ENCODE data around the gene PTGES.

The PTGES gene

GRCh38 chr9:129783516-129784361 is 30.9 kb upstream of the PTGES start:
- H2BK12ac ChIP-seq (ENCODE audit: low read length in 2 of 2), result peak overlapping the region in 1 of 2 experiments; percentile 75
- peaks cover 2% of the 10 kb centered on the region for H3K4me1 ChIP-seq (ENCODE audit: control insufficient read depth, insufficient read depth, low read depth, low read length)
- no peak overlapping the region for H4K8ac ChIP-seq (ENCODE audit: low read length)
- H2BK120ac ChIP-seq (ENCODE audit: low read depth, low read length), result peak overlapping the region; percentile 15
- H3K4me3 ChIP-seq (ENCODE audit: insufficient read depth in 1 of 2, low read depth in 1 of 2, low read length in 2 of 2), result no peak overlapping the region
- no peak overlapping the region for H2AFZ ChIP-seq (ENCODE audit: low read depth, low read length)
- no peak overlapping the region for H3K14ac ChIP-seq (ENCODE audit: low read length in 2 of 2)
- peaks cover 5 to 24% of the 10 kb centered on the region in 2 experiments for H3K27me3 ChIP-seq (ENCODE audit: control insufficient read depth in 1 of 2, insufficient read depth in 1 of 2, low read length in 2 of 2)
- H2BK5ac ChIP-seq (ENCODE audit: low read depth, low read length, poor library complexity, severe bottlenecking), result no peak overlapping the region
- DNase-seq, result peak; percentile 77
- no peak overlapping the region for H4K91ac ChIP-seq (ENCODE audit: low read length)
- H3K27ac ChIP-seq (ENCODE audit: low read length, poor library complexity, severe bottlenecking), result no peak overlapping the region
- H3K36me3 ChIP-seq (ENCODE audit: control insufficient read depth in 1 of 2, insufficient read depth in 2 of 2, low read depth in 1 of 2, low read length in 2 of 2), result no peaks in the 10 kb centered on the region
- H3K9ac ChIP-seq (ENCODE audit: low read length), result peak overlapping the region; percentile 36
- no peaks in the 10 kb centered on the region for H3K79me1 ChIP-seq (replicated peaks; ENCODE audit: low read length, poor library complexity, severe bottlenecking)
- no peak overlapping the region for H2AK5ac ChIP-seq (ENCODE audit: low read length, severe bottlenecking)
- H2BK15ac ChIP-seq (ENCODE audit: low read depth, poor library complexity, severe bottlenecking), result peak overlapping the region; percentile 67
- peak overlapping the region in 1 of 2 experiments; percentile 48 for H3K18ac ChIP-seq (ENCODE audit: low read depth in 1 of 2, low read length in 2 of 2)
- no peak overlapping the region for H3K4ac ChIP-seq (ENCODE audit: low read depth in 1 of 2, low read length in 2 of 2)
- 37% methylated on average over 13 of the region's 14 CpGs for WGBS
- no peak overlapping the region for H3K23ac ChIP-seq (ENCODE audit: low read length in 2 of 2)
- H3K9me3 ChIP-seq (ENCODE audit: control insufficient read depth, low read length), result no peaks in the 10 kb centered on the region
- H3K4me2 ChIP-seq (ENCODE audit: low read length, poor library complexity, severe bottlenecking), result no peak overlapping the region

DNA sequence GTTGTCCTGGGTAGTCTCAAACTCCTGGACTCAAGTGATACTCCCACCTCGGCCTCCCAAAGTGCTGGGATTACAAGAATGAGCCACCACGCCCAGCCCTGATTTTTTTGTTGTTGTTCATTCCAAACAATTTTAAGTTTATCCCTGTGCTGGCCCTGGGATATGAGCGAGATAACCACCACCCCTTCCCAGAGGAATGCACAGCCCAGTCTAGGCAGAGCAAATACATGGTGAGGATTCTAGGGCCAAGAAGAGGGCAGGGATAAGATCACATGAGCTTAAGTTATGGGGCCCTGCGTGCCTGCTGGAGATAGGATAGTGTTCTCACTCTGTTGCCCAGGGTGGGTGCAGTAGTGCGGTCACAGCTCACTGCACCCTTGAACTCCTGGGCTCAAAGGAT is 29.1 kb upstream of the PTGES start:
- 67% methylated on average over 5 of the region's 5 CpGs for WGBS
- H2BK120ac ChIP-seq (ENCODE audit: low read depth, low read length), result no peak overlapping the region
- H4K91ac ChIP-seq (ENCODE audit: low read length), result peak overlapping the region; percentile 58
- no peak overlapping the region for H3K4ac ChIP-seq (ENCODE audit: low read depth in 1 of 2, low read length in 2 of 2)
- H3K4me2 ChIP-seq (ENCODE audit: low read length, poor library complexity, severe bottlenecking), result no peak overlapping the region
- H2AFZ ChIP-seq (ENCODE audit: low read depth, low read length), result no peak overlapping the region
- H2BK15ac ChIP-seq (ENCODE audit: low read depth, poor library complexity, severe bottlenecking), result no peak overlapping the region
- H3K79me1 ChIP-seq (replicated peaks; ENCODE audit: low read length, poor library complexity, severe bottlenecking), result no peaks in the 10 kb centered on the region
- no peak overlapping the region for H3K4me3 ChIP-seq (ENCODE audit: insufficient read depth in 1 of 2, low read depth in 1 of 2, low read length in 2 of 2)
- H3K14ac ChIP-seq (ENCODE audit: low read length in 2 of 2), result no peak overlapping the region
- no peak overlapping the region for H3K18ac ChIP-seq (ENCODE audit: low read depth in 1 of 2, low read length in 2 of 2)
- no peak overlapping the region for H4K8ac ChIP-seq (ENCODE audit: low read length)
- DNase-seq, result no peak
- H3K27ac ChIP-seq (ENCODE audit: low read length, poor library complexity, severe bottlenecking), result no peak overlapping the region
- H3K9ac ChIP-seq (ENCODE audit: low read length), result peak overlapping the region; percentile 39
- no peak overlapping the region for H3K23ac ChIP-seq (ENCODE audit: low read length in 2 of 2)
- no peaks in the 10 kb centered on the region for H3K36me3 ChIP-seq (ENCODE audit: control insufficient read depth in 1 of 2, insufficient read depth in 2 of 2, low read depth in 1 of 2, low read length in 2 of 2)
- peaks cover 0 to 15% of the 10 kb centered on the region in 2 experiments for H3K27me3 ChIP-seq (ENCODE audit: control insufficient read depth in 1 of 2, insufficient read depth in 1 of 2, low read length in 2 of 2)
- no peak overlapping the region for H2AK5ac ChIP-seq (ENCODE audit: low read length, severe bottlenecking)
- no peaks in the 10 kb centered on the region for H3K9me3 ChIP-seq (ENCODE audit: control insufficient read depth, low read length)
- peaks cover 9% of the 10 kb centered on the region for H3K4me1 ChIP-seq (ENCODE audit: control insufficient read depth, insufficient read depth, low read depth, low read length)
- no peak overlapping the region for H2BK5ac ChIP-seq (ENCODE audit: low read depth, low read length, poor library complexity, severe bottlenecking)
- peak overlapping the region; percentile 9 to 94 for H2BK12ac ChIP-seq (ENCODE audit: low read length in 2 of 2)

GRCh38 chr9:129781131-129781530 is 28.3 kb upstream of the PTGES start:
- no peak overlapping the region for H2AFZ ChIP-seq (ENCODE audit: low read depth, low read length)
- H3K79me1 ChIP-seq (replicated peaks; ENCODE audit: low read length, poor library complexity, severe bottlenecking), result no peaks in the 10 kb centered on the region
- peak overlapping the region in 1 of 2 experiments; percentile 6 for H2BK12ac ChIP-seq (ENCODE audit: low read length in 2 of 2)
- H2BK5ac ChIP-seq (ENCODE audit: low read depth, low read length, poor library complexity, severe bottlenecking), result no peak overlapping the region
- DNase-seq, result no peak
- no peak overlapping the region for H3K9ac ChIP-seq (ENCODE audit: low read length)
- H2AK5ac ChIP-seq (ENCODE audit: low read length, severe bottlenecking), result no peak overlapping the region
- H3K18ac ChIP-seq (ENCODE audit: low read depth in 1 of 2, low read length in 2 of 2), result no peak overlapping the region
- no peak overlapping the region for H3K4me3 ChIP-seq (ENCODE audit: insufficient read depth in 1 of 2, low read depth in 1 of 2, low read length in 2 of 2)
- H3K9me3 ChIP-seq (ENCODE audit: control insufficient read depth, low read length), result no peaks in the 10 kb centered on the region
- no peak overlapping the region for H2BK15ac ChIP-seq (ENCODE audit: low read depth, poor library complexity, severe bottlenecking)
- peaks cover 0 to 8% of the 10 kb centered on the region in 2 experiments for H3K27me3 ChIP-seq (ENCODE audit: control insufficient read depth in 1 of 2, insufficient read depth in 1 of 2, low read length in 2 of 2)
- no peak overlapping the region for H3K27ac ChIP-seq (ENCODE audit: low read length, poor library complexity, severe bottlenecking)
- H2BK120ac ChIP-seq (ENCODE audit: low read depth, low read length), result no peak overlapping the region
- H4K8ac ChIP-seq (ENCODE audit: low read length), result no peak overlapping the region
- H3K4me1 ChIP-seq (ENCODE audit: control insufficient read depth, insufficient read depth, low read depth, low read length), result peaks cover 16% of the 10 kb centered on the region
- H3K23ac ChIP-seq (ENCODE audit: low read length in 2 of 2), result no peak overlapping the region
- H3K36me3 ChIP-seq (ENCODE audit: control insufficient read depth in 1 of 2, insufficient read depth in 2 of 2, low read depth in 1 of 2, low read length in 2 of 2), result no peaks in the 10 kb centered on the region
- H3K4ac ChIP-seq (ENCODE audit: low read depth in 1 of 2, low read length in 2 of 2), result no peak overlapping the region
- 83% methylated on average over 8 of the region's 8 CpGs for WGBS
- H3K14ac ChIP-seq (ENCODE audit: low read length in 2 of 2), result no peak overlapping the region
- H3K4me2 ChIP-seq (ENCODE audit: low read length, poor library complexity, severe bottlenecking), result no peak overlapping the region
- no peak overlapping the region for H4K91ac ChIP-seq (ENCODE audit: low read length)

GRCh38 chr9:129779560-129780190 is 26.8 kb upstream of the PTGES start:
- Histone ChIP-seq H3K27me3 (ENCODE audit: control insufficient read depth in 1 of 2, insufficient read depth in 1 of 2, low read length in 2 of 2) (peaks cover 0 to 4% of the 10 kb centered on the region in 2 experiments), H3K4me1 (ENCODE audit: control insufficient read depth, insufficient read depth, low read depth, low read length) (peaks cover 23% of the 10 kb centered on the region), H3K9me3 (ENCODE audit: control insufficient read depth, low read length) (no peaks in the 10 kb centered on the region), H3K14ac (ENCODE audit: low read length in 2 of 2) (no peak overlapping the region), H3K23ac (ENCODE audit: low read length in 2 of 2) (no peak overlapping the region), H3K4ac (ENCODE audit: low read depth in 1 of 2, low read length in 2 of 2) (peak overlapping the region in 1 of 2 experiments; percentile 58), H3K36me3 (ENCODE audit: control insufficient read depth in 1 of 2, insufficient read depth in 2 of 2, low read depth in 1 of 2, low read length in 2 of 2) (no peaks in the 10 kb centered on the region), H3K4me2 (ENCODE audit: low read length, poor library complexity, severe bottlenecking) (no peak overlapping the region), H3K9ac (ENCODE audit: low read length) (no peak overlapping the region), H2AK5ac (ENCODE audit: low read length, severe bottlenecking) (no peak overlapping the region), H2BK15ac (ENCODE audit: low read depth, poor library complexity, severe bottlenecking) (no peak overlapping the region), H2BK12ac (ENCODE audit: low read length in 2 of 2) (peak overlapping the region in 1 of 2 experiments; percentile 15), H4K91ac (ENCODE audit: low read length) (no peak overlapping the region), H3K27ac (ENCODE audit: low read length, poor library complexity, severe bottlenecking) (no peak overlapping the region), H2BK120ac (ENCODE audit: low read depth, low read length) (no peak overlapping the region), H2BK5ac (ENCODE audit: low read depth, low read length, poor library complexity, severe bottlenecking) (no peak overlapping the region), H2AFZ (ENCODE audit: low read depth, low read length) (no peak overlapping the region), H3K18ac (ENCODE audit: low read depth in 1 of 2, low read length in 2 of 2) (no peak overlapping the region), H4K8ac (ENCODE audit: low read length) (no peak overlapping the region), H3K79me1 (replicated peaks; ENCODE audit: low read length, poor library complexity, severe bottlenecking) (no peaks in the 10 kb centered on the region), H3K4me3 (ENCODE audit: insufficient read depth in 1 of 2, low read depth in 1 of 2, low read length in 2 of 2) (no peak overlapping the region)
- 98% methylated on average over 7 of the region's 7 CpGs for WGBS
- no peak for DNase-seq

All from mesenchymal stem cell (in vitro differentiated cells and primary cell).